GM12892 (cell line): Measurements from ENCODE around the gene GTPBP10. TPM values are rescaled to one million over a fixed set of nuclear protein-coding genes. Genes with fewer than 3 reads are reported as not detected.

Experiments
- DNase-seq: peaks from one replicate; pipeline ENCODE4 v3.0.0; 2011; ENCODE audit not compliant: insufficient read length
- FAIRE-seq: peaks from 2 replicates; lab custom pipeline; 2011; peaks lifted over from hg19 to GRCh38; lab: Jason Lieb, UNC
- POLR2A ChIP-seq: IDR thresholded peaks from 2 replicates; pipeline ENCODE4 v1.6.1; 2011; ENCODE audit warnings: low read depth, low read length, control low read depth
- POLR2AphosphoS5 ChIP-seq: IDR thresholded peaks from 2 replicates; pipeline ENCODE4 v1.6.1; 2011; ENCODE audit warnings: low read depth, low read length, control low read depth
- TAF1 ChIP-seq: IDR thresholded peaks from 2 replicates; pipeline ENCODE4 v1.6.1; 2011; ENCODE audit warnings: low read depth, mild to moderate bottlenecking, control low read depth, low read length, borderline replicate concordance
- polyA plus RNA-seq: library from polyadenylated mRNA; unstranded; fragments of >200 nt; gene quantifications from one replicate; pipeline ENCODE4 v1.2.1, GENCODE V29; 2012; ENCODE audit warnings: missing spikeins, inconsistent platforms; ENCODE audit not compliant: missing spikeins

The GTPBP10 gene, protein sequence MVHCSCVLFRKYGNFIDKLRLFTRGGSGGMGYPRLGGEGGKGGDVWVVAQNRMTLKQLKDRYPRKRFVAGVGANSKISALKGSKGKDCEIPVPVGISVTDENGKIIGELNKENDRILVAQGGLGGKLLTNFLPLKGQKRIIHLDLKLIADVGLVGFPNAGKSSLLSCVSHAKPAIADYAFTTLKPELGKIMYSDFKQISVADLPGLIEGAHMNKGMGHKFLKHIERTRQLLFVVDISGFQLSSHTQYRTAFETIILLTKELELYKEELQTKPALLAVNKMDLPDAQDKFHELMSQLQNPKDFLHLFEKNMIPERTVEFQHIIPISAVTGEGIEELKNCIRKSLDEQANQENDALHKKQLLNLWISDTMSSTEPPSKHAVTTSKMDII
- 28.2 TPM for polyA plus RNA-seq

DNA sequence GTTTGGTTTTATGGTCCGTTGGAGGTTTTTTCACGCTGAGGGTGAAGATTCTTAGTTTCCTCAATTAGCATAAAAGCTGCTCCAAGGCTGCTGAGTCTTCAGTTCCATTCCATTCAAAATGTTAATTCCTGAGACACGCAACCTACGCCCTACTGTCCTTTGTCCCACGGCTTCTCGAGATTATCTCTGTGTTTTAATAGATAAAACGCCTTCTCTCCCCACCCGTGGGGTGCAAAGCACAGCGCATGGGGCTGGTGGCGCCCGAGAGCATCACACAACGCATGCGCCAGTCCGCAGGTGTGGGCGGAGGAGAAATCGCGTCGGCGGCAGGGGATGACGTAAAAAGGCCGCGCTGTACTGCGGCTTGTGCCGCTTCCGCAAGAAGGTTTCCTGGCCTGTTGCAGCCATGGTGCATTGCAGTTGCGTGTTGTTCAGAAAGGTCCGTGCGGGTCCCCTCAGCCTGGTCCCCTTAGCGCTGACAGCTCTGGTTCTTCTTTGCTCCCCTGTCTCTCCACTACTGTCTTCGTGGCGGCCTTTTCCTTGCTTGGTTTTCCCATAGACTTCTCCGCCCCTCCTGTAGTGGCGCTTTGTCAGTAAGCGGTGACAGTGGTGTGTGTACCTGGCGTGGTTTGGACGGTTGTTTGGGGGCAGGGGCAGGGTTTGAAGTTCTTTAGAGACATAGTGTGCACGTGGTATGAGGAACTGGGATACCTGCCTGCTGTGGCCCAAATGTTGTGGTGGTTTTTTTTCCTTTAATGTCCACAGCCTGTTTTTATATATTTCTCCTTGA is at the start of gene GTPBP10:
GTPBP10 (plus strand) TSS at position 381 of the 790 bp plus-strand sequence; CDS start at position 407, 26 bp downstream.
- peak; percentile 98 for TF ChIP-seq POLR2A
- peak; percentile 75; the same call in 1 of the 2 replicates for TF ChIP-seq TAF1
- TF ChIP-seq POLR2AphosphoS5, result peak; percentile 99
- DNase-seq, result peak; percentile 69
- peak; percentile 99 for FAIRE-seq

DNA sequence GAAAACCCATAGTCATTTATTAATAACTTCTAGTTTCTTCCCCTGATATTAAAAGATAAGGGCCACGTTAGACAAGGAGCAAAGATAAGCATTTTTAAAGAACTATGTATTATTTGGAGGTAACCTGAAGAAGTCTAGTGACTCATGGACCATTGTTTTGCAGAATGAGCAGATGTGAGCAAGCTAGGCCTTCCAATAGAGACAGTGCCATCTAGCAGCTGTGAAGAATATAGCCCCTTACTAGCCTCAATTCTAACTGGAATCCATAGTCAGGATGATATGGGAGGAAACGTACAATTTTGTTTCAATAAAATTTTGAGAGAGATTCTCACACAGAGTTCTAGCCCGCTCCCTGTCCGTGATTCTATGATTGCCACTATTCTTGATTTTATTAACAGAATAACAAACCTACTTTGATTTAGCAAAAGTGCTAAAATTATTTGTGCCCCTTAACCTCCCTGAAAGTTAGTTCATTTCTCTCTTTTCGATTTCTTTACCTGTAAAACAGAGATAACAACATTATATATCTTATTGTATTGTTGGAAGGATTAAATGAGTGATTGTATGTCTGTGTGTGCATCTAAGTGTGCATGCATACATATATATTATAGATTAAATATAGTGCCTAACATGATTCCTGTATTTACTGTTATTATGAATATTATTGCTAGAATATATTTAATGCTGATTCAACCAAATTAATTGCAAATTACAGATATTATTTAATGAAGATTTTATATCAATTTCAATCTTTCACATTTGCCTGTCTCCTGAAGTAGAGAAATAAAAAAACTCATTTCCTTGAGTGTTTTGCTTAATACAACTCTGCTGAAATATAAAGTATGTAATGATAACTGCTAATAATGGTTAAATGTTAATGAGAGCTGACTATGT is 48.1 kb upstream of the GTPBP10 start:
- peak; percentile 84 for FAIRE-seq
- TF ChIP-seq TAF1 (no peak), POLR2AphosphoS5 (no peak), POLR2A (no peak)
- no peak for DNase-seq

DNA sequence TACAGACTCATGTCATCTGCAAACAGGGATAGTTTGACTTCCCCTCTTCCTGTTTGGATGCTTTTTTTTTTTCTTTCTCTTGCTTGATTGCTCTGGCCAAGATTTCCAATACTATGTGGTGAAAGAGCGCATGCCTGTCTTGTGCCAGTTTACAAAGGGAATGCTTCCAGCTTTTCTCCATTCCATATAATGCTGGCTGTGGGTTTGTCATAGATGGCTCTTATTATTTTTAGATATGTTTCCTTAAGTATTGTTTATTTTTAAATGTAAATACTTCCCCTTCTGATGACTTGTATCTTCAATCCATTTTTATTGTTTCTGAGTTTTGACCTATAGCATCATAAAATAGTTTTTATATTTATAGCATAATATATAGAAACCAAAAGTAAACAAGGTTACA is 43.3 kb upstream of the GTPBP10 start:
- TF ChIP-seq TAF1 (no peak), POLR2AphosphoS5 (no peak), POLR2A (no peak)
- FAIRE-seq (no peak), DNase-seq (no peak)

DNA sequence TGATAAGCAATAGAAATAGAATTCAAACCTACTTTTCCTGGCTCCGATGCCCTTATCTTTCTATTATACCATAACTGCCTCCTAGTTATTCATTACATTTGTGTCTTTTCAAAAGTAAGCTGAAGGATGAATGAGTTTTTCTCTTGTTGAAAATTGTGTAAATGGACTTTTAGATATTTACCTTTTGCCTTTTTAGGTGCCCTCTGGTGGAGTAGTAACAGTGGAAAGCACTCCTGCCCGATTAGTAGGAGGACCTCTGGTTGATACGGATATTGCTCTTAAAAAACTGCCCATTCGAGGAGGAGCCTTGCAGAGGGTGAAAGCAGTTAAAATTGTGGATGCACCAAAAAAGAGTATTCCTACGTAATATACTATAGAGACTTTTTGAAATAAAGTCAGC is 36.6 kb upstream of the GTPBP10 start:
- FAIRE-seq (no peak), DNase-seq (no peak)
- TF ChIP-seq TAF1, result no peak

DNA sequence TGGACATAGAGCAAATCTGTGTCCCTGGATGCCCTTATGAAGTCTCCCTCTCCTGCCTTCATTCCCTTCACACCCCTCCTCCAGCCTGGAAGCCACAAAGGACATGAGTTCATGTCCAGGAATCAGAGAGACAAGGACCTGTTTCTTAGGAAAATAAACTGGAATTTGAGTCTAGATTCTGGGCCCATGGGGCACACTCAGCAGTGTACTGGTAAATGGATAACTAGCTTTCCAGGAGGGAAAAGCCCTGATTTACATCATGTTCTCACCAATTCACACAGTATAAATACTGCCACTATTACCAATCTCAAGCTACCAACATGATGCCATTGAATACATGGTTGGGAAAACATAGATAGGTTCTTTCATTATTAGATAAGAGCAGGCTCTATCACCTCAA is 35.3 kb upstream of the GTPBP10 start:
- FAIRE-seq (no peak), DNase-seq (no peak)
- TF ChIP-seq TAF1 (no peak), POLR2AphosphoS5 (no peak), POLR2A (no peak)

DNA sequence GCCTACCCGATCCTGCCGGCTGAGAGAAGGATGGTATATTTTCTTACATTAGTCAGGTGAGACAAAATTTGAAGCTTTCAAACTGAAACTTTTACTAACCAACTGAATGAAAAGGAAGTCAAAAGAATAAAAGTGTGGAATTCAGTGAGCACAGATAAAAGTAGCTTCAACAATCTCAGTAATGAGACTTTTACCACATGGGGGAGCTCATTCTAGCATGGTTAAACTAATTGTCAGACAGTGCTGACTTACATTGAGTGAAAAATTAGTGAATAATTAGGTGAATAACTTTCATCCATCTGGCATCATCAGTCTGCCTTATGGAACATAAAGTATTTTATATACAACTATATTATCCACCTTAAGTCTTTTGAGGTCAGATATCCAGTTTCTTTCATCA is 33.8 kb upstream of the GTPBP10 start:
- DNase-seq (no peak), FAIRE-seq (no peak)

DNA sequence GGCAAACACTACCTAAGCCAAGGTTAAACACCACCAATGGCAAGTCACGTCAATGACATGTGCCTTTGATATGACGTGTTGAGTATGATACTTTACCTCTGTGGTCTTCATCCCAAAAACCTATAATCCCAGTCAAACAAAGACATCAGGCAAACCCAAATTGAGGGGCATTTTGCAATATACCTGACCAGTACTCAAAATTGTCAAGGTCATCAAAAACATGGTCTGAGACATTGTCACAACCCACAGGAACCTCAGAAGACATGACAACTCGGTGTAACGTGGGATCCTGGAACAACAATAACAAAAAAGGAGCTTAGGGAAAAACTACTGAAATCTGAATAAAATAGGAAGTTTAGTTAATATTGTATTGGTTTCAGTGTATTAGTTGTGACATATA is 32.6 kb upstream of the GTPBP10 start:
- DNase-seq, result no peak
- no peak for FAIRE-seq
- no peak for TF ChIP-seq POLR2A

More for the DNA sequence above, 33.8 kb upstream of the GTPBP10 start:
- TF ChIP-seq POLR2AphosphoS5, result no peak
- TF ChIP-seq TAF1, result no peak
- no peak for TF ChIP-seq POLR2A

DNA sequence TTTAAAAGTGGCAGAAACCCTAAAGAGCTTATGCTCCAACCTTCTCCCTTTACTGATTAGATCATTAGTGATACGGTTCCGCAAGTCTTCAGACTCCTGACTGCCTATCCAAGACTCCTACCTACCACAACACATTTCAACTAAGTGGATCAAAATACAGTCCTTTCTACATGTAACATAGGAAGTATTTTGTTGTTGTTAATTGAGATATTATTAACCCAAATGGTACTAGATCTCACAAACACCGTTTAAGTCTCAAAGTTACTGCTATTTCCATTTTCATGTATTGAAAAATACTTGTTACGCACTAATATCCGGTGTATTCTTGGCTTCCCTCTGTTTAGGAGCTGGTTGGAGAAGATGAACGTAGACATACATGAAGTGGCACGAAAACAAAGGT is 26.5 kb upstream of the GTPBP10 start:
- no peak for DNase-seq
- TF ChIP-seq POLR2AphosphoS5 (no peak), POLR2A (no peak), TAF1 (no peak)
- no peak for FAIRE-seq

DNA sequence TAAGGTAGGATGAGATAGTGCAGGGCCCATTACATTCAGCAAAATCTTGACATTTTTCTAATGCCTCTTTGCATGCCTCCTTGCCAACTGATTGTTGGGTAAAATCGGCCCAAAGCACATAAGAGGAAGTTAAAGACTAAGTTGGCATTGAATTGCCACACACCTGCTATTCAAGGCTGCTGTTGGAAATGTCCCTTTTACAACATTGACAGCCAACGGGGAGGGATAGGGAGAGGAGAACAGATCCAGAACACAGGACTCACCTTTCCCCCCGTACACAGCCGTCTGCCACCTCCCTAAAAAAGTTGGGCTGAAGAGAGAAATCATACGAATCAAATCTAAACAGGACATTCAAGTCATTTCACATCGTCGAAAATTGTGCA is 26.1 kb upstream of the GTPBP10 start:
- DNase-seq (no peak), FAIRE-seq (no peak)
- no peak for TF ChIP-seq POLR2A
- no peak for TF ChIP-seq POLR2AphosphoS5
- TF ChIP-seq TAF1, result no peak

DNA sequence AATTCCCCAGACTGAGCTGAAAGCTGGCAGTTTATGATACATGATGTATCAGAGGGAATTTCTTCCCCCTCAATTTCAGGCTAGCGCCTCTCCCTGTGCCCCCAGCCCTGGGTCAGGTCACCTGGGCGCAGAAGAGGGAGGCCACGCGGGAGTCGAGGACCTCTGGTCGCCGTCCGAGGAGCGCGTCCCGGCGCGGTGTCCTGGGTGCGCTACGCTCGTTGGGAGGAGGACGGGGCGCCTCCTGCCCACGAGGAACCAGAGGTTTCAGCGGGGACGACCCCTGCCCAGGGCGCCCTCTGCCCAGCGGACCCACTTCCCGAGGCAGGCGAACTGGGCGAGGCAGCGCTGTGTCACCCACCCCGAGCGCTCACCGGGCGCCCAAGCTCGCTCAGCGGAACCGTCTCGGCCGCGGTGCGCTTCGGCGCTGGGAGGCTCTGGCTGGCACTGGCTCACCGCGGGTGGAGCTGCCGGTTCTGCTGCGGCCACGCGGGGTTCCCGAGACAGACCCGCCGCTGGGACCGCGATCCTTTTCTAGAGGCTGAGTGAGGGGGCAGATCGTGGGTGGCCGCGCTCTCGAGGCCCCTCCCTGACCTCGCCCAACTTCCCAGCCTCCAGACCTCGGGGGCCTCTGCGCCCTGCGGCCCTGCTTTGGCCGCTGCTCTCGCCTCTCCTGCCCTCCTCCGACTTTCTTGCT is 25.6 kb upstream of the GTPBP10 start, which contains the start of gene FAM237B:
FAM237B (minus strand) TSS at position 504 of the 694 bp plus-strand sequence. CDS start 1,556 bp downstream, outside the sequence.
- no peak for DNase-seq
- TF ChIP-seq POLR2AphosphoS5 (no peak), TAF1 (no peak), POLR2A (no peak)
- no peak for FAIRE-seq

DNA sequence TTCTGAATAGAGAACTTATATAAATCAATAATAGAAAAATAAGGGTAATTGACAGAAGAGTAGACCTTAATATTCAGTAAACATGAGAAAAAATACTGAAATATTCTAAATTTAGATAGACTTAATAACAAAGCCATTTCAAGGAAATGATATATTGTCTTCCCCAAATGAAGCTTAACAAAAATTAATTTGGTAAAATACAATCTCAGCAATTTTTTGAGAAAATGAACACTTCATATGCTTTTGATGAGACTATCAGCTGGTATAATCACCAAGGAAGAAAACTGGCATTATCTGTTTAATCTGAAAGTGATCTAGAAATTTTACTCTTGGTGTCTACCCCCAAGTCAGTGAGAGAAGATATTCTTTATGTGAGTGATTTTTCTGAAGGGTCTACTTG is 23.7 kb upstream of the GTPBP10 start:
- TF ChIP-seq POLR2AphosphoS5 (no peak), POLR2A (no peak), TAF1 (no peak)
- FAIRE-seq (no peak), DNase-seq (no peak)

DNA sequence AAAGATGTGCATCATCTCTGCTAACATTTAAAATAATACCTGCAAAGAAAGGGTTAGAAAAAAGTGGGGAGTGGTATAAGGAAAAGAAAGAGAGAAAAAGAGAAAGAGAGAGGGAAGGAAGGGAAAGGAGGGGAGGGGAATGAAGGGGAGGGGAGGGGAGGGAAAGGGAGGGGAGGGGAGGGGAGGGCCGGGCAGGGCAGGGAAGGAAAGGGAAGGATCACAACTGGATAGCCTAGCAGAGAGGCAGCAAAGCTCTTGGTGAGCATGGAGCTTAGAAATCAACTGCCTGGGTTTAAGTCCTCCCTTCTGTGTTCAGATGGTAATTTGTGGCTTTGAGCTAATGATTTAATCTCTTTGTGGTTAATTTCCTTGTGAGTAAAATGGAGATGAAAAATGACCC is 20.0 kb upstream of the GTPBP10 start:
- DNase-seq (no peak), FAIRE-seq (no peak)
- TF ChIP-seq POLR2AphosphoS5 (no peak), TAF1 (no peak), POLR2A (no peak)
